ENCODE results near the gene PIK3R6. TPM values are rescaled to one million over a fixed set of nuclear protein-coding genes. Genes with fewer than 3 reads are reported as not detected.

PIK3R6 gene
- total and polyA plus RNA-seq, 2 of the 4 experiments (the other 2 are of a cell fraction): not detected

- H3K4ac ChIP-seq (ENCODE audit: low read depth, low read length): no peak overlapping the region
- intact Hi-C loops (cut with micrococcal nuclease) (loop anchor here (10.0 kb wide), 1 partner anchor 632 kb away; no protein-coding TSS in a partner anchor), dilution Hi-C loops (cut with HindIII; ENCODE audit: low sequenced_read_pairs, unreplicated experiment) (no loop called here), in situ Hi-C loops (cut with MboI; ENCODE audit: low sequenced_read_pairs) (no loop called here)
- no peak overlapping the region for H3K4me3 ChIP-seq (ENCODE audit: insufficient read depth, low read depth, low read length)
- no peak overlapping the region for H2BK20ac ChIP-seq (ENCODE audit: low read depth, low read length)
- H3K9me3 ChIP-seq (ENCODE audit: control insufficient read depth, insufficient read depth, low read length): no peaks in the 10 kb centered on the region
- POLR2A ChIA-PET (ENCODE audit: unreplicated experiment): no interaction called here
- H2BK15ac ChIP-seq (ENCODE audit: low read depth, low read length): no peak overlapping the region
- H3K9ac ChIP-seq (ENCODE audit: low read depth, low read length): no peak overlapping the region
- no peaks in the 10 kb centered on the region for H3K4me1 ChIP-seq (ENCODE audit: control insufficient read depth, insufficient read depth, low read length)
- no peak overlapping the region for H3K14ac ChIP-seq (replicated peaks; ENCODE audit: low read depth, low read length)
- H3K36me3 ChIP-seq (ENCODE audit: control insufficient read depth, insufficient read depth, low read length): no peaks in the 10 kb centered on the region
- no CpG with 5 or more reads among the region's 6 CpGs for WGBS, 2 experiments (ENCODE audit: extremely low coverage in 2 of 2, insufficient read length in 1 of 2)
- H2AK5ac ChIP-seq (ENCODE audit: low read depth, low read length): no peak overlapping the region
- DNase-seq: no peak
- ATAC-seq (ENCODE audit: low read depth): no peak
- no peak overlapping the region for H3K56ac ChIP-seq (ENCODE audit: extremely low read depth, insufficient read depth, low read length)
- no peak overlapping the region for H2AK9ac ChIP-seq (replicated peaks; ENCODE audit: low read depth, low read length, poor library complexity)
- BruUV-seq (replicated peaks): no TSS peak
- H3K18ac ChIP-seq (ENCODE audit: low read depth, low read length): no peak overlapping the region
- H2AFZ ChIP-seq (replicated peaks; ENCODE audit: low read length, poor library complexity): no peak overlapping the region
- H3K23ac ChIP-seq (ENCODE audit: low read depth, low read length): no peak overlapping the region
- H3K79me1 ChIP-seq (ENCODE audit: low read depth in 1 of 2, low read length in 2 of 2): no peaks in the 10 kb centered on the region
- CTCF ChIA-PET: no interaction called here
- no peak overlapping the region for H4K5ac ChIP-seq (ENCODE audit: low read depth, low read length)
- no peak overlapping the region for H4K91ac ChIP-seq (ENCODE audit: insufficient read depth, low read depth, low read length)
- no peaks in the 10 kb centered on the region; the same call in 1 of the 2 replicates for H3K27me3 ChIP-seq (ENCODE audit: control insufficient read depth, insufficient read depth, low read length)
- H2BK5ac ChIP-seq (ENCODE audit: low read depth, low read length, poor library complexity, severe bottlenecking): no peak overlapping the region
- no peak overlapping the region for H3K27ac ChIP-seq (ENCODE audit: insufficient read depth, low read length)
- no peak overlapping the region for H3K4me2 ChIP-seq (ENCODE audit: low read depth, low read length)
- no peak overlapping the region for H2BK120ac ChIP-seq (ENCODE audit: low read depth, low read length)
- TF ChIP-seq NFE2L2 (IDR thresholded peaks at IDR 0.05; ENCODE audit: low read depth, low read length): no peak
- TF ChIP-seq RFX5 (IDR thresholded peaks at IDR 0.05; ENCODE audit: low read depth, low read length): no peak
- no peak for TF ChIP-seq CHD1 (IDR thresholded peaks at IDR 0.05; ENCODE audit: low read depth, low read length)
- TF ChIP-seq RCOR1 (IDR thresholded peaks at IDR 0.05; ENCODE audit: insufficient replicate concordance, low read length): no peak
- no peak for TF ChIP-seq FOS (IDR thresholded peaks at IDR 0.05; ENCODE audit: low read depth, low read length)
- no peaks in the 10 kb centered on the region for H3K9me1 ChIP-seq (ENCODE audit: insufficient read depth, low read length)
- H4K8ac ChIP-seq (ENCODE audit: low read depth in 2 of 2, low read length in 2 of 2): no peak overlapping the region
- no peaks in the 10 kb centered on the region for H4K20me1 ChIP-seq (ENCODE audit: insufficient read depth, low read length)
These were observed 24.8 kb upstream of the PIK3R6 start for GRCh38 chr17:8892338-8892690.
